Activated T-cell treated with anti-CD3 and anti-CD28 coated beads for 4 hours (primary cell): Measurements from ENCODE around the gene HEATR9.
"Not testable (repeated sequence)": the region's sequence is repeated elsewhere in the genome, so short reads cannot be mapped to it uniquely, and the experiment has no call there.

Source experiments
- DNase-seq: peaks from one replicate; pipeline ENCODE4 v3.0.0-alpha.2; 2020

HEATR9 gene

GRCh38 chr17:35868737-35869136 is at the start of gene HEATR9:
Gene HEATR9 (minus strand): TSS chr17:35868891. CDS start chr17:35868742, 149 bp downstream.
- DNase-seq: no peak

- no peak for DNase-seq
Observed at GRCh38 chr17:35917519-35918213, 49.0 kb upstream of the HEATR9 start.

DNA sequence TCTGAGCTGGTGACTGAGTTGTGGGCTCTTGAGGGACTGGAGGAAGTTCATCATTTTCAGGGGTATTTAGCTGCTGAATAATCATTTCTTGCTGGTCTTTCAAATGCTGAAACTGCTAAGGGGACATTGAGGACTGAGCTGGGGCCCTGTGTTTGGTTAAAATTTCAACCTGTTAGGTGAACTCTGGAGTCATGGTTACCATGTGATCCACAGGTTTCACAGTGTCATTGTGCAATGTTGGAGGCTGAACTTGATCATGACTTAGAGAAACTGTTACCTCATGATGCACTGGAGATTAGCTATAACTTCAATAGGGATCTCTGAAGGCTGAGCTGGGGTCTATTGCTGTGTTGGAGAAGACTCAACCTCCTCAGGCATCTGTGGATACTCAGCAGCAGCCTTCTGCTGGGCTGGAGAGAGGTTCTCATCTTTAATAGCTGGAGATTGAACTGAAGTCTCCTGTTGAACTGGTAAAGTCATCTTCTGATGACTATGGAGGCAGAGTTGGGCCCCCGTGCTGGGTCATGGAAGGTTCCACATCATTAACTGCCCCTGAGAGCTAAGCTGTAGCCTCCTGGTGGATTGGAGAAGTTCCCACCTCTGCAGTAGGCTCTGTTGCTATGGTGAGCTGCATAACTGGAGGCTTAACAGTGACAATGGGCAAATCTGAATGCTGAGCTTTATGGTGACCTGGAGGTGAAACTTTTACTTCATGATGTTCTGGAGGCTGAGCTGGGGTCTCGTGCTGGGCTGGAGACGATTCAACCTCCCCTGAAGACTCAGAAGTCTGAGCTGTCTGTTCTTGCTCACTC is 46.7 kb upstream of the HEATR9 start:
- no peak for DNase-seq

DNA sequence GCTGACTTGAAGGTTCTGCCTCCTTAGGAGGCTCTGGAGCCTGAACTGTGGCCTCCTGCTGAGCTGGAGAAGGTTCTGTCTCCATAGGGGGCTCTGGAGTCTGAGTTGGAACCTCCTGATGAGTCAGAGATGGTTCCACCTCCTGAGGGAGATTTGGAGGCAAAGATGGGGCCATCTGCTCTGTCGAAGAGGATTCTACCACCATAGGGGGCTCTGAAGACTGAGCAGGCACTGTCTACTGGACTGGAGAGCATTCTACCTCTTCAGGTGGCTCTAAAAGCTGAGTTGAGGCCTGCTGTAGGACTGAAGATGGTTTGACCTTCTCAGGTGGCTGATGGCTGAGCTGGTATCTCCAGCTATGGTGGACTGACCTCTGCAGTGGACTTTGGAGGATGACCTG is 45.7 kb upstream of the HEATR9 start:
- no peak for DNase-seq

- DNase-seq: no peak
Observed at GRCh38 chr17:35913609-35914008, 44.9 kb upstream of the HEATR9 start.

DNA sequence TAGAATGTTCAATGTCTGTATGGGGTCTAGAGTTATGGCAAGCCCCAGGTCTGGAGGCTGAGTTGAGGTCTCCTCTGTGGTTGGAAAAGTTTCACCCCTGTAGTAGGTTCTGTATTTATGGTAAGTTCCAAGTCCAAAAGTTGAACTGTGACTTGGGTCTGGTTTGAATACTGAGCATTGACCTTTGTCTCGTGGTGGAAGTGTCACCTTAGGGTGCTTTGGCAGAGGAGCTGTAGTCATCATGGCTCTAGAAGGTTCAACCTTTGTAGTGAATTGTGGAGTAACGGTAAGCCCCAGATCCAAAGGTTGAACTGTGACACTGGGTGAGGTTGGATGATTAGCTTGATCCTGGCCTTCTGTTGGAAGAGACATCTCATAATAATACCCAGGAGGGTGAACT is 44.3 kb upstream of the HEATR9 start:
- DNase-seq: no peak

GRCh38 chr17:35912339-35912912 is 43.7 kb upstream of the HEATR9 start:
- DNase-seq: no peak

DNA sequence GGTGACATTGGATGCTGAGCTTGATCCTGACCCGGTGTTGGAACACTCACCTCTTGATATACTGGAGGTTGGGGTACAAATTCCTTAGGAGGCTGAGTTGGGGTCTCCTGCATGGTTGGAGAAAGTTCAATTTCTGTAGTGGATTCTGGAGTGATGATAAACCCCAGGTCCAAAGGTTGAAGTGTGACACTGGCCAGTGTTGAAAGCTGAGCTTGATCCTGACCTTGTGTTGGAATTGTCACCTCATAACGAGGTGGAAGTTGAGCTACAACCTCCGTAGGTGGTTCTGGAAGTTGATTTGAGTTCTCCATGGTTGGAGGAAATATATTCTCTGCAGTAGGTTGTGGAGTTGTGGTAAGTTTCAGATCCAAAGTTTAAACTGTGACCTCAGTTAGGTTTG is 40.7 kb upstream of the HEATR9 start:
- DNase-seq: no peak

DNA sequence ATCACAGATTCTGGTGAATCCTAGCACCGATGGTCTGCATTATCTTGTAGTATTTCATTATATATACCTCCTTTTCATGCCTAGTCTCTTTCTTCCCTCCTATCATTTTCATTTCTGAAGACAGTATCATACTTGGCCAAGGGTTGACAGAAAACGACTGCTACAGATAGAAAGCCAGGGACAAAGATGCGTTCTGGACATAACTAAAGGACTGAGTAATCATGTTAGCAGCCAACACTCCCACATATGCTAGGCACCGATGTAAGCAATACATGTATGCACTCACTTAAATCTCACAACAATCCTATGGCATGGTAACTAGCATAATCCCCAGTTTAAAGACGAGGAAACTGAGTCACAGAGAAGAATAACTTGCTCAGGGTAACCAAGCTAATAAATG is 39.0 kb upstream of the HEATR9 start:
- no peak for DNase-seq

DNA sequence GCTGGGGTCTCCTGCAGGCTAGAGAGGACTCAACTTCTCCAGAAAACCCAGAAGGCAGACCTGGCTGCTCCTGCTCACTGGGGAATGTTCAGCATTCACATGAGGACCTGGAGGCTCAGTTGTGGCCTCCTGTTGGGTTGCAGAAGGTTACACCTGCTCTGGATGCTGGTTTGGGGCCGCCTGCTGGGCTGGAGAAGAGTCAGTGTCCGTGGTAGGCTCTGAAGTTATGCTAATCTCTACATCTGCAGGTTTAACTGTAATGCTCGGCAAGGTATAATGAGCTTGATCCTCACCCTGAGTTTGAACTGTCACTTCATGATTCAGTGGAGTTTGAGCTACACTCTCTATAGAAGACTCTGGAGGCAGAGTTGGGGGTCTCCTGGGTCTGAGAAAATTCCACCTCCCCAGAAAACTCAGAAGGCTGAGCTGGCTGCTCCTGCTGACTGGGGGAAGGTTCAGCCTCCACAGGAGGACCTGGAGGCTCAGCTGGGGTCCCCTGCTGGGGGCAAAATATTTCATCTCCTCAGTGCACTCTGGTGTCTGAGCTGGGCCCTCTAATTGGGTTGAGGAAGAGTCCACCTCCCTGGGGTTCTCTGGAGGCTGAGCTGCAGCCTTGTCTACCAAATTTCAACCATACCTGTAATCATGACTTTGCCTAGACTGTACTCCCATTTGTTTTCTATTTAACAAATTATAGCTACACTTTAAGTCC is 38.4 kb upstream of the HEATR9 start:
- no peak for DNase-seq

DNA sequence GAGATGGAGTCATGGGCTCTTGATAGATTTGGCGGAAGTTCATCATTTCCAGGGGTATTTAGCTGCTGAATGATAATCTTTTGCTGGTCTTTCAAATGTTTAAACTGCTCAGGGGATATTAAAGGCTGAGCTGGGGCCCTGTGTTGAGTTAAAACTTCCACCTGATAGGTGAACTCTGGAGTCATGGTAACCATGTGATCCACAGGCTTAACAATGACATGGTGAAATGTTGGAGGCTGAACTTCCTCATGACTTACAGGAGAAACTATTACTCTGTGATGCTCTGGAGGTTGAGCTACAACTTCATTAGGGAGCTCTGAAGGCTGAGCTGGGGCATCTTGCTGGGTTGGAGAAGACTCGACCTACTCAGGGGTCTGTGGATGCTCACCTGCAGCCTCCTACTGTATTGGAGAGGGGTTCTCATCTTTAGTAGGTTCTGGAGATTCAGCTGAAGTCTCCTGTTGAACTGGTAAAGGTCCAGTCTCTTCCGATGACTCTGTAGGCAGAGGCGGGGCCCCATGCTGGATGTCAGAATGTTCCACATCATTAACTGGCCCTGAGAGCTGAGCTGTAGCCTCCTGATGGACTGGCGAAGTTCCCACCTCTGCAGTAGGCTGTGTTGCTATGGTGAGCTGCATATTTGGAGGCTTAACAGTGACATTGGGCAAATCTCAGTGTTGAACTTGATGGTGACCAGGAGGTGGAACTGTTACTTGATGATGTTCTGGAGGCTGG is 37.7 kb upstream of the HEATR9 start:
- DNase-seq: no peak

DNA sequence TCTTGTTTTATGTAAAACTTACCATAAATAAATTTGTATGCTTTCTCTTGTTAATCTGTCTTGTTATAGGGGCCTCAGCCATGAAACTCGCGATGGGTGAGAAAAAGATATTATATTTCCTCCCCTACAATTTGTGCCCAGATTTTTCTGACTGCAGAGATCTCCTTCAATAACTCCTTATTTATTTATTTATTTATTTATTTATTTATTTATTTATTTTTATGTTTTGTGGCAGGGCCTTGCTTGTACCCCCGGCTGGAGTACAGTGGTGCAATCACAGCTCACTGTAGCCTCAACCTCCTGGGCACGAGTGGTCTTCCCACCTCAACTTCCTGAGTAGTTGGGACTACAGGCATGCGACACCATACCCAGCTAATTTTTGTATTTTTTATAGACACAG is 34.8 kb upstream of the HEATR9 start:
- DNase-seq: no peak

DNA sequence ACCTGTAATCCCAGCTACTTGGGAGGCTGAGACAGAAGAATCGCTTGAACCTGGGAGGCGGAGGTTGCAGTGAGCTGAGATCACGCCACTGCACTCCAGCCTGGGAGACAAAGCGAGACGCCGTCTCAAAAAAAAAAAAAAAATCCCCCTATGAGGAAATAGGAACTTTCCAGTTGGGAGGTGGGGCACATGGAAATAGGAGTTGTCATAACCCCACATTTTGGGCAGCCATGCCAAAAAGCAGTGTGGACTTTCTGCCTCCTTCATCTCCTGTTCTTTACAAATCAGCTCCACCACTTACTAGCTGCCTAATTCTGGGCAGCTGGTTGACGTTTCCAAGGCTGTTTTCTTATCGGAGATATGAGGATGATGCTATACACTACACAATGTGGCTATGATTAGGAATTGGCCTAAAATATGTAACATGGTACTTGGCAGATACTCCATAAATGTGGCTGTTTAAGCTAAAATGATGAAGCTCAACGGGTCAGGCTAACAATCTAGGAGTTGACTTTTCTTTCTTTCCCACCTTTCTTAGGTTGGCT is 33.0 kb upstream of the HEATR9 start:
- no peak for DNase-seq

DNA sequence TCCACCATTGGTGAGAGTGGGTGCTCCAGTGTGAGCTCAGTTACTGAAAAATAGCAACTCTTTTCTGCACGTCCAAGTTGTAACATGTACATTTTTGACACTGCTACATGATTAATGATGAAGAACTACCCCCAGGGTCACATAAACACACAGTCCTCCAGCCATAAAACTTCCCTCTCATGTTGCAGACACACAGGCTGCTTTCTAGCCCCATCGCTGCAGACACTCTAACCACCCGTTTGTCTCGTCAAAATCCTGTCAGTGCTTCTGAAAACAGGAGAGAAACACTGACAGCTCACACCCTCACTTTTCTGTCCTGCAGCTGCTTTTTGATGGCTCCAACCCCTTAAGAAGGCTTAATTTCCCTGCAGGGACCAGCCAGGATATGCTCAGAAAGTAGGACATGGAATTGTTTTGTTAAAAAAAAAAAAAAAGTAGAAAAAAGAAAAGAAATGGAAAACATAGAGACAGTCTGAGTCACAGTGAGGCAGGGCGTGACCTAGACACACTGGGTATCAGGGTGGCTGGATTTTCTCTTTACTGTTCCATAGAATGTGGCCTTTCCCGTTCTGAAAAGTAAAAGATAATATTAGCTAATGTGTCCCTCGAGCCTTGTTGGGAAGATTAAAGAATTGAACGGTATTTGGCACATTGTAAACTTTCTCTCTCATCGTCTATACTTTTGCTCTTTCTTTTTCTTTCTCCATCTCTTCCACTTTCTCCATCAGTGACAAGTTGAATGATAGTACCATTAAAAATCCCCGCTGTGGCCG is 32.2 kb upstream of the HEATR9 start:
- no peak for DNase-seq

DNA sequence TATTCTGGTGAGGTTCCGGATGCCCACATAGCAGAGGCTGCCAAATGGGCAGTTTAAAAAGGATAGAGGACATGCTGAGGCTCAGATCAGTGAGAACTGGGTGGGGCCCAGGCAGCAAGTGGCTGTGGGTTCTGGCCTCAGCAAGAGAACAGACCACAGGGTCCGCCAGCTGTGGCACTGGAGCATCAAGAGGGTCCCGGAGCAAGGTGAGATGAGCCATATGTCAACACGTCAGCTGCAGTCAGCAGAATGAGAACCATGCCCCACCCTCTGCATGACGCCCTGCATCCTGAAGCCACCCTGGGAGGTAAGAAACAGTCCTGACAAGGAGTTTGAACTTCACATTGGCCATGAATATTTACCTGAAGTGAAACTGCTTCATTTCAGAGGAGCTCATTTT is 31.6 kb upstream of the HEATR9 start:
- DNase-seq: no peak

DNA sequence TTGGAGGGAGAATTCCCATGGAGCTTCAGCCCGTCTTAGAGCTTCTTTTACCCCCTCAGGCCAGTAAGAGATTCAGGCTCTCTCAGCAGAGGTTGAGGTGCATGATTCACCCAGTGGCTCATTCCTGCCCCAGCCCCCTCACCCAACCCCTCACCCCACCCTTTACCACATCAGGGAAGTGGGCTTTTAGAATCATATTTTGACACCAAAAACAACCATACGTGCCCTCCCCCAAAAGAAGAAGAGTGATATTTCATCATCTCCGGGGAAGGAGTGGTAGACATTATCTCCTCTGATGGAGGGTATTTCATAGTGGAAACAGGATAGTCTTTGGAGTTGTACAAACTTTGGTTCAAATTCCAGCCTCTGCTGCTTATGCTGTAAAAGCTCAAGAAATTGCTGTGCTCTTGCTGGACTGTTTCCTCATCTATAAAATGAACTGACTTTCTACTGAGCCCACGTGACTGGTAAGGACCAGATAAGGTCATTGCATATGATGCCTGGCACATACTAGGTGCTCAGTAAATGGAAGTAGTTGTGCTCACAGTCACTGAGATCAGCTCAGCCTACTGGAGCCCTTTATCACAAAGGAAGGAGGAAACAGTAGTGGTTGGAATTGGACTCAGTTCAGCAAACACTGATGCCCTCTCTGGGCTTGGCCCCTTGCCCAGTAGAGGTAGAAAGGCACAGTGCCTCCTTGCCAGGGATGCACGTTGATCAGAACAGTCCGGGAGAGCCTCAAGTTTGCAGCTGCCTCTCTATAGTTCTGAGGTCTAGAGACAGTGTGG is 29.8 kb upstream of the HEATR9 start:
- no peak for DNase-seq

GRCh38 chr17:35897772-35898171 is 29.1 kb upstream of the HEATR9 start:
- not testable (repeated sequence) for DNase-seq

DNA sequence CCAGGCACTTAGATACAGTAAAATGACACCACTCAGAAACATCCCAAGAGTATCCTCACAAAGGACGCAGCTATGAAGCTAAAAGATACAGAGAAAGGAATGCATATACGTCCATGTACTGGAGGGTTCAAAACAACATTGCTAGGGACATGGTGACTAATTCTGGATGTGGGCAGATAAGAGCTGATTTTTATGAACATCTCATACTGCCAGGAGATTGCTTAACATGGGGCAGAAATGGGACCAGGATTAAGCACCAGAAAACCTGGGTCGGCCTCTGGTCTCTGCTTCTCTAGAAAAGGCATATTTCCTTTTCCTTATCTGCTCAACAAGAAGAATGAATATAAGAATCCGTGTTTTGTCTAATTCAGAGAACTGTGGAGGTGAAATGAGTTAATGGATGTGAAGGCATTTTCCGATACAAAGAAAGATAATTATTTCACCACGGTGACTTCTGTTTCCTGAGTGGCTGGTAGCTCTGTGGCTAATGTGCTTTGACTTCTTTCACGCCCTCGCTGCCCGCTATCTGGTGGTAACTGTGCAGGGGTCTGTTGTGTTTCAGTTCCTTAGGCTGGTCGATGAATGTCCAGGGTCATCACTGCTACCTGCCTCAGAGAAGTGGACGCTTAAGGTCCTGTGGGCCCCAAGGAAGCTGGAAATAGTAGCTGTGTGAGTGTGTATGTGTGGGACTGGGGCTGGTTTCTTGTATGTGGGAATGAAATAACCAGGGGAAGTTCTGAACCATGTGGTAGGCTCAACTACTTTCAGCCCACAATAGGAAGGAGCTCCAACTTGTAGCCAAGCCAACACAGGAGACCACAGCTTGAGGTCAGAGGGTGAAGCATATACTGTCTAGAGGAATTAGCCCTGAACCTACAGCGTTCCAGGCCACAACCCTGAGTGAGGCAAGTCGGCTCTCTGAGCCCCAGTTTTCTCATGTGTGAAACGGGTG is 27.2 kb upstream of the HEATR9 start:
- no peak for DNase-seq

DNA sequence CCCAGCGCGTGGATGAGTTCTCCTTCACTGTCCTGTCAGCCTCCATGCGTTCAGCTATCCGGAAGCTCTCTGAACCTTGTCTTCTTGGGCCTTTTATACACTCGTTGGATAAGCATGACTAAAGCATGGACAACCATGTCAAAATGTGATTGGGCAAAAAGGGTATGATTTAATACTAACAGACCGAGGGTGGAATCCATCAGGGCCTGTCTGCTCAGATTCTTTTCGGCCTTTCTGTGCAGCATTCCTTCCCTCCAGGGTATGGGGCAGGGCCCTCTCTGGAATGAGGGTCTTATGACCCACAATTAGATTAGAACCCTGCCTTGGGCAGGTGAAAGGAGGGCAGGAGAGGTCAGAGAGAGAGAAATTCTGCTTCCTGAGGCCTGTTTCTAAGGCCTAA is 25.5 kb upstream of the HEATR9 start:
- no peak for DNase-seq

DNA sequence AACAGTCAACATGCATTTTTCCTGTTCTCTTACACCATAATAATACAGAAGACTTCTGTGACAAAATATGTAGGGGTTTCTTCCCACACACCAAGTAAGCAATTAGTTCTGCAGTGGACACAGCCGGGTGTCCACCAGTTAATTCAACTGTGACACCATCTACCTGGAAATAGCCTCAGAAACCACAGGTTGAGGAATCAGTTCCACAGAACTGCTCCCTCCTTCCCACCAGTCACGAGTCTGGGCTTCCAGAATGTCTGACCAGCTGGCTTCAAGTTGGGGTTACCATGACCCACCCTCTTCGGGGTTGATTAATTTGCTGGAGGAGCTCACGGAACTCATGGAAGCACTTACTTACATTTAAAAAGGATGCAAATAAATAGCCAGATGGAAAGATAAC is 25.1 kb upstream of the HEATR9 start:
- DNase-seq: no peak
